HepG2 (cell line): Measurements from ENCODE around the gene DYNC2I2. TPM values are rescaled to one million over a fixed set of nuclear protein-coding genes. Genes with fewer than 3 reads are reported as not detected.

Experiments used
- DNMT3B ChIP-seq: conservative IDR thresholded peaks from 2 replicates; pipeline ENCODE4 v1.6.1; 2016; ENCODE audit warnings: missing biosample characterization, control low read depth
- IRF9 ChIP-seq: sonication (generic); formaldehyde crosslinking; IDR thresholded peaks from 2 replicates; pipeline ENCODE4 v1.8.0; 2022; ENCODE audit warnings: missing genetic modification reagents, mild to moderate bottlenecking, borderline replicate concordance
- NCOA2 ChIP-seq: sonication (generic); formaldehyde crosslinking; IDR thresholded peaks from 2 replicates; pipeline ENCODE4 v1.8.0; 2022; ENCODE audit warnings: inconsistent platforms
- NFIC ChIP-seq: IDR thresholded peaks from 2 replicates; pipeline ENCODE4 v1.6.1; 2012; ENCODE audit warnings: mild to moderate bottlenecking, low read length, inconsistent platforms
- POGZ ChIP-seq: sonication (generic); formaldehyde crosslinking; IDR thresholded peaks from 2 replicates; pipeline ENCODE4 v1.4.0; 2020; ENCODE audit warnings: mild to moderate bottlenecking, missing genetic modification reagents
- SPEN ChIP-seq: sonication (generic); formaldehyde crosslinking; IDR thresholded peaks from 2 replicates; pipeline ENCODE4 v1.5.1; 2020; ENCODE audit warnings: low read depth, mild to moderate bottlenecking, missing genetic modification reagents
- SRY ChIP-seq: sonication (generic); formaldehyde crosslinking; IDR thresholded peaks from 2 replicates; pipeline ENCODE4 v1.8.0; 2022; ENCODE audit warnings: mild to moderate bottlenecking, missing genetic modification reagents
- TBX3 ChIP-seq: fragments of 450-650 bp; IDR thresholded peaks from 2 replicates; pipeline ENCODE4 v1.6.1; 2017; ENCODE audit warnings: antibody characterized with exemption, mild to moderate bottlenecking, inconsistent platforms, borderline replicate concordance
- ZNF446 ChIP-seq: sonication (generic); formaldehyde crosslinking; IDR thresholded peaks from 2 replicates; pipeline ENCODE4 v1.5.0; 2020; ENCODE audit warnings: mild to moderate bottlenecking, missing genetic modification reagents
- ZNF530 ChIP-seq: sonication (generic); formaldehyde crosslinking; IDR thresholded peaks from 2 replicates; pipeline ENCODE4 v1.5.0; 2020; ENCODE audit warnings: low read depth, mild to moderate bottlenecking, missing genetic modification reagents
- ZNF761 ChIP-seq: sonication (generic); formaldehyde crosslinking; conservative IDR thresholded peaks from 2 replicates; pipeline ENCODE4 v1.4.0; 2020; ENCODE audit warnings: mild to moderate bottlenecking, missing genetic modification reagents
- ZNF784 ChIP-seq: sonication (generic); formaldehyde crosslinking; IDR thresholded peaks from 2 replicates; pipeline ENCODE4 v1.5.1; 2020; ENCODE audit warnings: missing genetic modification reagents, mild to moderate bottlenecking, borderline replicate concordance
- ZSCAN22 ChIP-seq: sonication (generic); formaldehyde crosslinking; IDR thresholded peaks from 2 replicates; pipeline ENCODE4 v1.4.0; 2020; ENCODE audit warnings: mild to moderate bottlenecking, missing genetic modification reagents
- polyA plus RNA-seq, 8 experiments: library from polyadenylated mRNA; depleted of rRNA in 3 of 8; stranded (reverse) in 7 of 8; unstranded in 1 of 8; fragments of >200 nt; fragmentation: Illumina TruSeq in 4 of 8; extraction: Trizol in 4 of 8; gene quantifications; 2 replicates each; pipeline versions ENCODE4 v1.2.1 to v1.2.3, GENCODE V29; 2011 to 2016; ENCODE audit warnings: low read depth in 4 of 8, missing spikeins in 1 of 8, mixed read lengths in 1 of 8; ENCODE audit not compliant: insufficient read depth in 1 of 8
- total RNA-seq, 5 experiments: library from RNA; depleted of rRNA; stranded (reverse); fragments of >200 nt; fragmentation: Illumina TruSeq; extraction: Trizol; gene quantifications; 2 replicates each; pipeline ENCODE4 v1.2.3, GENCODE V29; 2016; ENCODE audit warnings: low read depth in 1 of 5
- TF ChIP-seq, protein P1 (sequence below): sonication (generic); formaldehyde crosslinking; IDR thresholded peaks from 2 replicates; pipeline ENCODE4 v1.8.1; 2023; ENCODE audit warnings: mild to moderate bottlenecking, missing genetic modification reagents
- TF ChIP-seq, protein P2 (sequence below): sonication (generic); formaldehyde crosslinking; IDR thresholded peaks from 2 replicates; pipeline ENCODE4 v1.5.0; 2020; ENCODE audit warnings: missing genetic modification reagents, mild to moderate bottlenecking, borderline replicate concordance
- TF ChIP-seq, protein P3 (sequence below): sonication (generic); formaldehyde crosslinking; conservative IDR thresholded peaks from 2 replicates; pipeline ENCODE4 v1.8.0; 2022; ENCODE audit warnings: low read depth, missing genetic modification reagents
- TF ChIP-seq, protein P4 (sequence below), 2 experiments: IDR thresholded peaks; 2 replicates each; pipeline ENCODE4 v1.6.1; 2011 to 2012; ENCODE audit warnings: low read length in 2 of 2, borderline replicate concordance in 1 of 2, low read depth in 1 of 2, mild to moderate bottlenecking in 1 of 2, moderate library complexity in 1 of 2
- TF ChIP-seq, protein P5 (sequence below): sonication (generic); formaldehyde crosslinking; IDR thresholded peaks from 2 replicates; pipeline ENCODE4 v1.4.0; 2020; ENCODE audit warnings: missing genetic modification reagents; ENCODE audit errors: not compliant biosample characterization

Gene DYNC2I2
- total and polyA plus RNA-seq, 2 of the 13 experiments (the other 11 are each of a cell fraction or from before 2014, with no cell fraction given) = 13.7 to 40.2 TPM

DNA sequence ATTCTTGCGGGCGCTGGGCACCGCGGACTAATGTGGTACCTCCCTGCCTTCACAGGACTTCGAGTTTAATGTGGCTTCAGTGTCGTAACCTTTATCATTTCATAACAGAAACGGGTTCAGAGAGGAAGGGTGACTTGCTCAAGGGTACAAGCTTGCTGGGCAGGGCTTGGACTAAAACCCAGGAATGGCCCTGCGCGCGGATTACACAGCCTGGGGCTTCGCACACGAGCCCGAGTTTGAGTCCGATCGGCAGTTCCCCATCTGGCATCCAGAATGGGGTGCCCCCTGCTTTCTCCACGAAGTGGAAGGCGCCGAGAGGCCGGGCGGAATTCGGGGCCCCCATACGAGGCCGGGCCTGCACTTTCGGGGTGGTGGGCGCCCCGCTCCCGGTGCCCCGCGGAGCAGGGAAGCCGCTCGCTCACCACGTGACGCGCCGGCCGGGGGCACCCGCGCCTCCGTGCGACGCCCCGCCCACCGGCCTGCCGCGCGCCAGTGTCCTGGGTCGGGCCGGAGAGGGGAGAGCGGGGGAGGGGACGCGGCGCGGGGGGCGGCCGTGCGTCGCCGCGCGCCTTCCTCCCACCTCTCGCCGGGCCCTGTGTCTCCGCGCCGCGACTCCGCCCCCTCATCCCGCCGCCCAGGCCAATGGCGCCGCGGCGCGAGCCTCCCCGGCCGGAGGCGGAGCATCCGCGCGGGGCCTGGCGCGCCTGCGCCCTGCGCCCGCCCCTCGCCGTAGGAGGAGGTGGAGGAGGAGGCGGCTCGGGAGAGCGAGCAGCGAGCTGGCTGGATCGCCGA lies 32.0 kb upstream of the DYNC2I2 start, which contains the start of gene SET (continued):
- TF ChIP-seq SRY (CRISPR knock-in tag) = no peak
- TF ChIP-seq DNMT3B (CRISPR knock-in tag) = no peak
- TF ChIP-seq IRF9 (CRISPR knock-in tag) = no peak
- peak; percentile 57 for TF ChIP-seq SPEN (CRISPR knock-in tag)
- TF ChIP-seq, protein P1, sequence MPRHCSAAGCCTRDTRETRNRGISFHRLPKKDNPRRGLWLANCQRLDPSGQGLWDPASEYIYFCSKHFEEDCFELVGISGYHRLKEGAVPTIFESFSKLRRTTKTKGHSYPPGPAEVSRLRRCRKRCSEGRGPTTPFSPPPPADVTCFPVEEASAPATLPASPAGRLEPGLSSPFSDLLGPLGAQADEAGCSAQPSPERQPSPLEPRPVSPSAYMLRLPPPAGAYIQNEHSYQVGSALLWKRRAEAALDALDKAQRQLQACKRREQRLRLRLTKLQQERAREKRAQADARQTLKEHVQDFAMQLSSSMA (CRISPR knock-in tag) = no peak
- TF ChIP-seq, protein P2, sequence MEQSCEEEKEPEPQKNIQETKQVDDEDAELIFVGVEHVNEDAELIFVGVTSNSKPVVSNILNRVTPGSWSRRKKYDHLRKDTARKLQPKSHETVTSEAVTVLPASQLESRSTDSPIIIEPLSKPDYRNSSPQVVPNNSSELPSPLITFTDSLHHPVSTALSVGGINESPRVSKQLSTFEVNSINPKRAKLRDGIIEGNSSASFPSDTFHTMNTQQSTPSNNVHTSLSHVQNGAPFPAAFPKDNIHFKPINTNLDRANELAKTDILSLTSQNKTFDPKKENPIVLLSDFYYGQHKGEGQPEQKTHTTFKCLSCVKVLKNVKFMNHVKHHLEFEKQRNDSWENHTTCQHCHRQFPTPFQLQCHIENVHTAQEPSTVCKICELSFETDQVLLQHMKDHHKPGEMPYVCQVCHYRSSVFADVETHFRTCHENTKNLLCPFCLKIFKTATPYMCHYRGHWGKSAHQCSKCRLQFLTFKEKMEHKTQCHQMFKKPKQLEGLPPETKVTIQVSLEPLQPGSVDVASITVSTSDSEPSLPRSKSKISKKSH (CRISPR knock-in tag) = peak; percentile 69; the same call in 1 of the 2 replicates
- no peak for TF ChIP-seq ZSCAN22
- no peak for TF ChIP-seq NCOA2 (CRISPR knock-in tag)
- no peak for TF ChIP-seq NFIC
- no peak for TF ChIP-seq TBX3
- TF ChIP-seq, protein P3, sequence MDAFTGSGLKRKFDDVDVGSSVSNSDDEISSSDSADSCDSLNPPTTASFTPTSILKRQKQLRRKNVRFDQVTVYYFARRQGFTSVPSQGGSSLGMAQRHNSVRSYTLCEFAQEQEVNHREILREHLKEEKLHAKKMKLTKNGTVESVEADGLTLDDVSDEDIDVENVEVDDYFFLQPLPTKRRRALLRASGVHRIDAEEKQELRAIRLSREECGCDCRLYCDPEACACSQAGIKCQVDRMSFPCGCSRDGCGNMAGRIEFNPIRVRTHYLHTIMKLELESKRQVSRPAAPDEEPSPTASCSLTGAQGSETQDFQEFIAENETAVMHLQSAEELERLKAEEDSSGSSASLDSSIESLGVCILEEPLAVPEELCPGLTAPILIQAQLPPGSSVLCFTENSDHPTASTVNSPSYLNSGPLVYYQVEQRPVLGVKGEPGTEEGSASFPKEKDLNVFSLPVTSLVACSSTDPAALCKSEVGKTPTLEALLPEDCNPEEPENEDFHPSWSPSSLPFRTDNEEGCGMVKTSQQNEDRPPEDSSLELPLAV = no peak
- 0 out of 2 replicates have a peak, but pooled peaks have one; percentile 16 for TF ChIP-seq ZNF784
- 0 out of 2 replicates have a peak, but pooled peaks have one; percentile 37 for TF ChIP-seq ZNF446 (CRISPR knock-in tag)
- TF ChIP-seq, protein P4, sequence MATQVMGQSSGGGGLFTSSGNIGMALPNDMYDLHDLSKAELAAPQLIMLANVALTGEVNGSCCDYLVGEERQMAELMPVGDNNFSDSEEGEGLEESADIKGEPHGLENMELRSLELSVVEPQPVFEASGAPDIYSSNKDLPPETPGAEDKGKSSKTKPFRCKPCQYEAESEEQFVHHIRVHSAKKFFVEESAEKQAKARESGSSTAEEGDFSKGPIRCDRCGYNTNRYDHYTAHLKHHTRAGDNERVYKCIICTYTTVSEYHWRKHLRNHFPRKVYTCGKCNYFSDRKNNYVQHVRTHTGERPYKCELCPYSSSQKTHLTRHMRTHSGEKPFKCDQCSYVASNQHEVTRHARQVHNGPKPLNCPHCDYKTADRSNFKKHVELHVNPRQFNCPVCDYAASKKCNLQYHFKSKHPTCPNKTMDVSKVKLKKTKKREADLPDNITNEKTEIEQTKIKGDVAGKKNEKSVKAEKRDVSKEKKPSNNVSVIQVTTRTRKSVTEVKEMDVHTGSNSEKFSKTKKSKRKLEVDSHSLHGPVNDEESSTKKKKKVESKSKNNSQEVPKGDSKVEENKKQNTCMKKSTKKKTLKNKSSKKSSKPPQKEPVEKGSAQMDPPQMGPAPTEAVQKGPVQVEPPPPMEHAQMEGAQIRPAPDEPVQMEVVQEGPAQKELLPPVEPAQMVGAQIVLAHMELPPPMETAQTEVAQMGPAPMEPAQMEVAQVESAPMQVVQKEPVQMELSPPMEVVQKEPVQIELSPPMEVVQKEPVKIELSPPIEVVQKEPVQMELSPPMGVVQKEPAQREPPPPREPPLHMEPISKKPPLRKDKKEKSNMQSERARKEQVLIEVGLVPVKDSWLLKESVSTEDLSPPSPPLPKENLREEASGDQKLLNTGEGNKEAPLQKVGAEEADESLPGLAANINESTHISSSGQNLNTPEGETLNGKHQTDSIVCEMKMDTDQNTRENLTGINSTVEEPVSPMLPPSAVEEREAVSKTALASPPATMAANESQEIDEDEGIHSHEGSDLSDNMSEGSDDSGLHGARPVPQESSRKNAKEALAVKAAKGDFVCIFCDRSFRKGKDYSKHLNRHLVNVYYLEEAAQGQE (IDR thresholded peaks at IDR 0.05; ENCODE audit: borderline replicate concordance in 1 of 2, low read depth in 1 of 2, low read length in 2 of 2) = no peak
- no peak for TF ChIP-seq ZNF761 (CRISPR knock-in tag)
- no peak for TF ChIP-seq ZNF530 (CRISPR knock-in tag)
- no peak for TF ChIP-seq POGZ (CRISPR knock-in tag)
- TF ChIP-seq, protein P5, sequence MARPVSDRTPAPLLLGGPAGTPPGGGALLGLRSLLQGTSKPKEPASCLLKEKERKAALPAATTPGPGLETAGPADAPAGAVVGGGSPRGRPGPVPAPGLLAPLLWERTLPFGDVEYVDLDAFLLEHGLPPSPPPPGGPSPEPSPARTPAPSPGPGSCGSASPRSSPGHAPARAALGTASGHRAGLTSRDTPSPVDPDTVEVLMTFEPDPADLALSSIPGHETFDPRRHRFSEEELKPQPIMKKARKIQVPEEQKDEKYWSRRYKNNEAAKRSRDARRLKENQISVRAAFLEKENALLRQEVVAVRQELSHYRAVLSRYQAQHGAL = no peak
